Activated CD4-positive, alpha-beta T cell treated with anti-CD3 and anti-CD28 coated beads, Interleukin-2, Interleukin-6, amounts not matched to agents 100 ng/mL and 50 ng/mL, durations not matched to agents 16 hours and 8 hours (primary cell): Measurements from ENCODE around the gene CHKB.
A peak's percentile ranks its signal among the peaks of the same experiment; 100 is the strongest.
"Not testable (repeated sequence)": the region's sequence is repeated elsewhere in the genome, so short reads cannot be mapped to it uniquely, and the experiment has no call there.

Source experiments
- DNase-seq: peaks from one replicate; pipeline ENCODE4 v3.0.0-alpha.2; 2020

Gene CHKB

DNA sequence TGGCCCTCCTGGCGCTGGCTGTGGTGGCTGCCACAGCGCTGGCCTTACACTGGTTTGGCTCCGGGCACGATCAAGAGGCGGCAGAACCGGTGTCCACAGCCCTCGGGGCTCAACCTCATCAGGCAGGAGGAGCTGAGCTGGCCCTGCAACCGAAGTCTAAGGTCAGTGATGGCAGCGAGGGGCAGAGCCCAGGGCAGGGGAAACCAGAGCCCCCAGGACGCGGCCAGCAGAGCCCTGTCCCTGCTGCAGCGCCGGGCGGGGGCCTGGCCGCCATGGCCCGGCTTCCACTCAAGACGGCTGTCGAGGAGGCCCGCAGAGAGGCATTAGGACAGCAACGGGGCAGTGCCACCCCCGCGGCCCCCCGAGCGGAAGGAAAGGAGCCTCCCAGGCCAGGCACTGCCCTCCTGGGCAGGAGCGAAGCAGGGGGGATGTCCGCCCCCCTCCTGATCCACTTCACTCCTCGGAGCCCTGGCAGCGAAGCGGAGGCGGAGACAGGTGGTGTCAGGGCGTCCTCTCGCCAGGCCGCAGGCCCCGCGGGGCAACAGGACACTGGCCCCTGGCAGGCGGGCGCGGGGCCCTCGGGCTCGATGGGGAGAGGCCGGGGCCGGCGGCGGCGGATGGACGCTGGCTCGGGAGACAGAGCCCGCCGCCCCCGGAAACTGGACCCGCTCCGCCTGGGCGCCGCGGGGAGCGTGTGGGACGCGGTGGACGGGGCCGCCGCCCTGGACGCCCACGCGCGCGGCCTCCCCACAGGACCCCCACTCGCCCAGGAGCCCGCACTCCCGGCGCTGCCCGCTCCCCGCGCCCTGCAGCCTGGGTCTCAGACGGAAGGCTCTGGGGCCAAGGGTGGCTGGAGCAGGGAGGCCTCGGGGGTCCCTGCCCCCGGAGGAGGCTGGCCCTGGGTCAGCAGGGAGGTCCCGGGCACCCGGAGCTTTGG is 36.1 kb downstream of the CHKB start:
- DNase-seq: no peak

DNA sequence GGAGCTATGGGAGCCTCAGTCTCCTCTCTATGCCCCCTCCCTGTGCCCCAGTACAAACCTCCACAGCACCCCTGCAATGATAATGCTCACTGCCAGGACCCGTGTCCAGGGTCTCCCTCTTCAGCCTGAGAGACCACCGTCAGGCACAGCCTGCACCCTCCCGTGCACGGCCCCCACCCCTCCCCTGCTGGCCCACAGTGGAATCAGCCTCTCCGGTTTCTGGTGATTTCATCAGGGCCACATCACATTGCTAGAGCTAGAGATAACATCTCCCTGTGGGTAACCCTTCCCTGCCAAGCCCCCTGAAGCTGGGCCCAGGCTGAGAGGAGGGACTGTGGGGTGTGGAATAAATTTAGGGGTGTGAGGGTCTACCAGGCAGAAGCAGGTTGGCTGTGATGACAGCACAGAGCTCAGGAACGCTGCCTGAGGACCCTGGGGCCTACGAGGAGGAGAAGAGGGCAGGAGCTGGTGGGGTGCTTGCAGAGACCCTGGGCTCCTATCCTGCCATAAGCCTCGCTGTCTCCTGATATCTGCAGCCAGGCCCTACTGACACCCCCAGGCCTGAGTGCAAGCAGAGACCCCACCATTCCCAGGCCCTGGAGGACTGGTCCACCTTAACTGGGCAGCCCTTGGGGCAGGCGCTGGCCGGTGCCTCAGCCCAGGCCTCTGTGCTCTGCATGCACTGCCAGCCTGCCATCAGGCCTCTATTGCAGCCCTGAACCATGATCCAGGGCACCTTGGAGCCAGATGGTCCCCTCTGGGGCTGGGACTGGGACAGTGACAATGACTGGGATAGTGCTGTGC is 36.9 kb downstream of the CHKB start, which contains the start of gene KLHDC7B:
Gene KLHDC7B, plus strand, starts transcription at position 378 of the 804 bp plus-strand sequence. Its CDS starts 345 bp downstream, at position 723.
- DNase-seq: peak; percentile 65

DNA sequence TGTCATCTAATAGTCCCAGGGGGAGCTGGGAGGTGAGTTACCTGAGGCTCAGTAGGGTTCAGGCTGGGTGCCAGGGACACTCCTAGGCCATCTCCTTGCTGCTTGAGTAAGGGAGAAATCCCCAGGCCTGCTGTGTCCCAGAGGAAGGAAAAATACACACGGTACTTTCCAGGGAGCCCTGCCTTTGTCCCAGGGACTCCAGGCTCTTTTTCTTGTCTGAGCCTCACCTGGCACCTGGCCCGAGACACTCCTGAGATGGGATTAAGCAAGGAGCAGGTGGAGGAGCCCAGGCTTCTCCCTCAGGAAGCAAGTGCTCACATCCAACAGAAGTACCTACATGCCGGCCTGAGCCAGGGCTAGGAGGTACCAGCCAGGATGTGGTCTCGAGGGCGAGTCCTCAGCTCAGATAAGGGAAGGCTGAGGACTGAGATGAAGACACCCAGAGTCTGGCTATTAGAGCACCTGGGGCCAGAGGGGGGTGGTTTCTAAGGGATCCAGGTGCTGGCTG is 37.8 kb downstream of the CHKB start:
- peak; percentile 67 for DNase-seq

DNA sequence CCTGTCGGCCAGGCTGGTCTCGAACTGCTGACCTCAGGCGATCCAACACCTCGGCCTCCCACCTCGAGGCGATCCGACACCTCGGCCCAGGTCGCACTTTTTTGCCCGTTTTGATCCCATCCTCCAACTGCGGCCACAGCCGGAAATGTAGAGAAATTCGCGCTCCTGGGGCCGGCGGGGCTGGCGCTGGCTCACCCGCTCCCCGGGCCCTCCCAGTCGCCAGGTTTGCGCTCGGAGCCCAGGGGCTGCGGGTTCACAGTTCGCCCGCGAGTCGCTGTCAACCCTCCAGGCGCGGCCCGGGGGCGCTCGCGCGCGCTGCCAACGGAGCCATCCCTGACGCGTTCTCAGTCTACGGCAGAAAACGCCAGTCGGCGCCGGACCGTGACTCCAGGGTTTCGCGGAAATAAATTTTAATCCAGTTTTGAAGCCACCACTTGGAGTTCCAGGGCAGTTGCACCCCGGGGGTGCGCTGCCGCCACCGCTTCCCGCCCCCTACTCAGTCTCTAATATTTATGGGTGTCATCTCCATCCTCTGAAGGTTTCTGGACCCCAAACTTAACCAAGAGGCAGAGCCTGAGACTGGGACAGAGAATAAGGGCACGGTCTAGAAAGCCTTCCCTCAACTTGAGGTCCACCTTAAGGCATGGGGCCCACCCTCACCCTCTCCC is 38.4 kb downstream of the CHKB start:
- peak; percentile 93 for DNase-seq

DNA sequence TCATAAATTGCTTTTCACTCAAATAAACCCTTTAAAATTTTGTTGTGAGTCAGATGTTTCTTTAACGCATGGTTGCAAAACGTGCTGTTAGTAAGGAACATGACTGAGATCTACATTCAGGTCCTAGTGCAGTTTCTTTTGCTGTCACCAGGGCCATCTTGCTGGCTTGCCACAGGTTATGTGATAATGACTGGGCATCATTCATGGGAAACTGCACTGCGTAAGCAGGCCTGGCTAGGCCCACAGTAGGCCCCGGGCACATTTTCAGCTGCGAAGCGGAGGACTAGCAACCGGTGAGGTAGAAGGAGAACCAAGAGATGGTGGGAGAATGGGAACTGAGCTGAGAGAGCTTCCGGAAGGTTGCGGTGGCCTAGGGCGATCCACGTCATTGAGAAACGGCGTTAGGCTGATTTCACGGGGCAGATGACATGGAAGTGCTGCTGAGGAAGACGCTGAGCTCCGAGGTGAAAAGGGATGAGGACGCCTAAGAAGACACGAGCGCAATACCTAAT is 40.2 kb downstream of the CHKB start:
- DNase-seq: peak; percentile 85

DNA sequence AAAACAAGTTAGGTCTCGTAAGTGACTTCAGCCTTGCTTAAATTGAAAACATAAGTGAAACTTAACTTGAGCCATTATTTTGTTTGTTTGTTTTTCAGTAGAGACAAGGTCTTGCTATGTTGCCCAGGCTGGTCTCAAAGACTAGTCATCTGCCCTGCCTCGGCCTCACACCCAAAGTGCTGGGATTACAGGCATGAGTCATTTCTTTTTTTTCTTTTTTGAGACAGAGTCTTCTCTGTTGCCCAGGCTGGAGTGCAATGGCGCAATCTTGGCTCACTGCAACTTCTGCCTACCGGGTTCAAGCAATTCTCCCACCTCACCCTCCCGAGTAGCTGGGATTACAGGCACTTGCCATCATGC is 41.0 kb downstream of the CHKB start:
- DNase-seq: peak; percentile 91

DNA sequence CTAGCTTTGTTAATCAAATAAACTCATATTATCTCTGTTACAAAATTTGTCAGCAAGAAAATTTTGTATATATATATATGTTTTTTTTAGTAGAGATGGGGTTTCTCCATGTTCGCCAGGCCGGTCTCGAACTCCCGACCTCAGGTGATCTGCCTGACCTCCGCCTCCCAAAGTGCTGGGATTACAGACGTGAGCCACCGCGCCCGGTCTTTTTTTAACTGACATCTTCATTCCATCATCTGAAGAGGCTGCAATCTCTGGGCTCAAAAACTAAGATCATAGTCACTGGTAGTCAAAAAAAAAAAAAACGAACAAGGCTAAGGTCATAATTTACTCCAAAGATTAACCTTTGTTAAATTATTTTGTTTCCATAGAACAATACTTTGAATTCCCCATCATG is 42.3 kb downstream of the CHKB start:
- DNase-seq: no peak

DNA sequence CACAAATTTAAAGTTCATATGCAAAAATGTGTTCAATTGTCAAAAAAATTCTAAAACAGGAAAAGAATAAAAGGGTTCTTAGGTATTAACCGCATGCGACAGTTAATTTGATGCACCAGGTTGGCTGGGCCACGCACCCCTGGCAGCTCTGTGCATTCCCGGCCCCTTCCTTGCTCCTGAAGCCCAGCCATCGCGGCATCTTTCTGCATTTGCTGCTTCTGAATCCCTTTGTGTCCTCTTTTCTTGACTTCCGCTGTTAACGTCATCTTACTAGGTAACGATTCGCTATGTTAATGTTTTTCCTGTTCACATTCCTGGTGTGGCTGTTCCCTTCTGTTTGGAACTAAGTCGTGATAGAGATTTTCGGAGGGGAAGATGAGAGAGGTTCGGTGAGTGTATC is 44.9 kb downstream of the CHKB start:
- no peak for DNase-seq

DNA sequence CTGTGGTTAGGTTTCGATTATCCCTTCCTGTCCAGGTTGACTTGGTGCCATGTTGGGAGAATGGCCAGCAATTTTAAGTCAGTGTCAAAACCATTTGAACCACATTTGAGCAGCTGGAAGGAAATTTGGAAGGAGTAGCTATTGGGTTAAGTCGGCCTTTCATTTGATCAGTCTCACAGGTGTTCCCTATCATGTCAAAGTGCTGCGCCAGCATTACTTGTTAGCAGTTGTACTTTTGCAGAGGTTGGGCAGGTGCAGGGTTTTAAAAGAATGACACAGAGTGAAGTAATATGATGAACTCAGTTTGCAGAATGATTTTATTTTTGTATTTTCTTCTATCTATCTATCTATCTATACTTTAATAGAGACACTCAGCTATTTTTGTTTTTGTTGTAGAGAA is 46.4 kb downstream of the CHKB start:
- DNase-seq: no peak

DNA sequence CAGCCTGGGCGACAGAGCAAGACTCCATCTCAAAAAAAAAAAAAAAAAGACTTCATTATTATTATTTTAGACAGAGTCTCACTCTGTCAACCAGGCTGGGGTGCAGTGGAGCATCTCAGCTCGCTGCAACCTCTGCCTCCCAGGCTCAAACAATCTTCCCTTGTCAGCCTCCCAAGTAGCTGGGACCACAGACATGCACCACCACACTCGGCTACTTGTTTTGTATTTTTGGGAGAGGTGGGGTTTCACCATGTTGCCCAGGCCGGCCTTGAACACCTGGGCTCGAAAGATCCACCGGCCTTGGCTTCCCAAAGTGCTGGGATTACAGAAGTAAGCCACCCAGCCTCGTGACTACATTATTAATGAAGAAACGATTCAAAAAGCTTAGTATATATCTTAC is 47.5 kb downstream of the CHKB start:
- DNase-seq: no peak

DNA sequence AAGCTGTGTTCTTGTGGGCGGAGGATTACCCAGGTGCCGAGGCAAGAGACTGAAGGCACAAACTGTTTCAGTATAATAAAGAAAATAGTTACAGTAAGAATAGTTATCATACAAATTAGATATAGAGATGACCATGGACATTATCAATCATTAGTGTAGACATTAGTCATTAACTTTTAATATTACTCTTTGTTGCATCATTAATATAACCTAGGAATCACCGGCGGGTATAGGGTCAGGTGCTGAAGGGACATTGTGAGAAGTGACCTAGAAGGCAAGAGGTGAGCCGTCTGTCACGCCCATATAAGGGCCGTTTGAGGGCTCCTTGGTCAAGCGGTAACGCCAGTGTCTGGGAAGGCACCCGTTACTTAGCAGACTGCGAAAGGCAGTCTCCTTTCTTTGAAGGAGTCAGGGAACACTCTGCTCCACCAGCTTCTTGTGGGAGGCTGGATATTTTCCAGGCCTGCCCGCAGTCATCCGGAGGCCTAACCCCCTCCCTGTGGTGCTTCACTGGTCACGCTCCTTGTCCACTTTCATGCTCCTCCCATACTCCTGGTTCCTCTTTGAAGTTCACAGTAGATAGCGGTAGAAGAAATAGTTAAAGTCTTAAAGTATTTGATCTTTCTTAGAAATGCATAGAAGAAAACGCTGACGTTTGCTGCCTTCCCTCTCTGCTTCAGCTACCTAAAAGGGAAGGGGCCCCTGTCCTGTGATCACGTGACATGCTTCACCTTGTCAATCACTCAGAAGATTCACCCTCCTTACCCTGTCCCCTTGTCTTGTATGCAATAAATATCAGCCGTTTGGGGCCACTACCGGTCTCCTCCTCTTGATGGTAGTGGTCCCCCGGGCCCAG is 48.6 kb downstream of the CHKB start:
- not testable (repeated sequence) for DNase-seq

DNA sequence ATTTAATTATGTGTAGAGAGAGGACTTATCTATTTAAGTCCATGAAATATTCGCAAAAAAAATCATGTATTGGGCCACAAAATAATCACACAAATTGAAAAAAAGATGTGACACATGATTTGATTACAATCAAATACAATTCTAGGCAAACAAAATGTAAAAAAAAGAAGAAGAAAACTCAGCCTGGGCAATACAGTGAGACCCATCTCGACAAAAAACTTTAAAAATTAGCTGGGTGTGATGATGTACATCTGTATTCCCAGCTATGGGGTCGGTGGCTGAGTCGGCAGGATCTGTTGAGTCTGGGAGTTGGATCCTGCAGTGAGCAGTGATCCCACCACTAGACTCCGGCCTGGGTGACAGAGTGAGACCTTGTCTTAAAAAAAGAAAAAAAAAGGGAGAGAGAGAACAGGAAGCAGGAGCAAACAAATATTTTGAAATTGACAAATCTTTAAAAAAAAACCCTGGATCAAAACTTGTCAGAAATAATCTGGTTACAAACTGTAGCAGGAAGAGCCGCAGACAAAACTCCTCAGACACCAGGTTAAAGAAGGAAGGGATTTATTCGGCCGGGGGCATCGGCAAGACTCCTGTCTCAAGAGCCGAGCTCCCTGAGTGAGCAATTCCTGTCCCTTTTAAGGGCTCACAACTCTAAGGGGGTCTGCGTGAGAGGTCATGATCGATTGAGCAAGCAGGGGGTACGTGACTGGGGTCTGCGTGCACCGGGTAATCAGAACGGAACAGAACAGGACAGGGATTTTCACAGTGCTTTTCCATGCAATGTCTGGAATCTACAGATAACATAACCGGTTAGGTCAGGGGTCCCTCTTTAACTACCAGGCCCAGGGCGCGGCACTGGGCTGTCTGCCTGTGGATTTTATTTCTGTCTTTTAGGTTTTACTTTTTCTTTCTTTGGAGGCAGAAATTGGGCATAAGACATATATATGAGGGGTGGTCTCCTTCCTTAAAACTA is 49.5 kb downstream of the CHKB start:
- DNase-seq: no peak

DNA sequence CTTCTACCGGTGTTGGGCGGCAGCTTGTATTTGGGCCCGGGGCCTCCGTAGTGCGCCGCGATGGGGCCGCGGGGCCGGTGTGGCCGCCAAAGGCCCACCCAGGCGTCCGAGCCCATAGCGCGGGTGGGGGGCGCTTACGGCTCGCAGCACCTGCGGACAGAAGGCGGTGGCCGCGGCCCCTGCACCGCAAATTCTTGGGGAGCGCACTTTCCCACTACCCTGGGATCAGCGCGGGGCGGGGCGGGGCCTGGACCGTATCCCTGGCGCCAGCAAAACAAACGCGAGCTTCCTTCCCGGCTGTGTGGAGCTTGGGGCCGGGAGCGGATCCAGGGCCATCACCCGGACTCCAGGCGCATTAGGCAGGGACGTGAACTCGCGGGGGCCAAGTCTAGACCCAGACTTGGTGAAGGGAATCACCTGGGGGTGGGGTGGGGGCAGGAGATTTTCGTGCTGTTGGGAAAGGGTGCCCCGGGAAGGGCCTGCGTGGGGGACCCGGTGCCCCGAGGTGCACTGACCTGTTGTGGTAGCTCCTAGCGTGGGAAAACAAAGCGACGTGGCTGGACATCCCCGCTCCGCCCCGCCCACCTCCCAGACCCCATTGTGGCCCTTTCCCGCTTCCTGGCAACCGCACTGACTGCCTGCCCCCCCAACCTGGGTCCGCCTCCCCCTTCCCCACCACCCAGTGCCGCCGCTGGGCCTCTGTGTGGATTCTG is 50.5 kb downstream of the CHKB start:
- DNase-seq: peak; percentile 36

DNA sequence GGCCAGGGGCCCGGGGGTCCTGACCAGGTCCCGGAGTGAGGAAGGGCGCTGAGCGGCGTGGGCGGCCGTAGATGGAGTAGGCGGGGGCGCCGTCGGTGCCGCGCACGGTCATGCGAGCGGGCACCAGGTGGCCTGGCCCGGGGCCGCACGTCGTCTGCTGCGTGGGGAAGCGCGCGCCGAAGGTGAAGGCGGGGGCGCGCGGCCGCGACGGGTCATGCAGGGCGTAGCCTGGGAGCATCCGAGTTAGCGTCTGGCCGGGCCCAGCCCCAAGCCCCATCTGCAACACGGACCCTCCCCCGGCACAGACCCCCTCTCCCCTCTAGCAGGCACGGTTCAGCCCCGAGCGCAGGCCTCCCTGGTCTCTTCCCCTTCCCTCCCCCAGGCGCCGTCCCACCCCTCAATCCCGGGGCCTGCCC is 51.1 kb downstream of the CHKB start:
- peak; percentile 84 for DNase-seq

DNA sequence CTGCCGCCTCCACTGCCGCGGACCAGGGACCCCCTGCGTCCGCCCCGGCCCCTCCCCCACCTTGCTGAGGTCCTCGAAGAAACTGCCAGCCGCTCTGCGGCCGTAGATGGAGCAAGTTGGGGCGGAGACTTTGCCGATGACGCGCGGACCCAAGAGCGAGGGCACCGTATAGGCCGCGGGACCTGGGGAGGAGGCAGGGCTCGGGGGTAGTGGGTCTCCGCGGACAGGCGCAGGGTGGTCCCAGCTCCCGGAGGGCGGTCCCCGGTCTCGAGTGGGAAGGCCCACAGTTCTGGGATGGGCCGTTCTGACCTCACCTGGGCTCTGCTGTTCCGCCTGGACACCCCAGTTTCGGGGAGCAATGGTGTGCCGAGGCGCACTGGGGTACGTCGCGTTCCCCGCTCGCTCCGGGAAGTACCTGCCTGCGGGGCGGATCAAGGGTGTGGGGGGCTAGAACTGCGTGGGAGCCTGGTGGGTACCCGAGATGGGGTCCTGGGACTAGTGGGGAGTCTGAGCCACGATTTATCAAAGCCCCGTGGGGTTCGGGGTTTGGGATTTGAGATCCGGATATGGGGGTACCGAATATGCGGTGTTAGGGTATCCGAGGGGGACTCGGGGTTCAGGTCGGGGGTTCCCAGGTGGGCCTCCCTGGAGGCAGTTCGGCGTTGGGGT is 51.6 kb downstream of the CHKB start:
- DNase-seq: peak; percentile 94

DNA sequence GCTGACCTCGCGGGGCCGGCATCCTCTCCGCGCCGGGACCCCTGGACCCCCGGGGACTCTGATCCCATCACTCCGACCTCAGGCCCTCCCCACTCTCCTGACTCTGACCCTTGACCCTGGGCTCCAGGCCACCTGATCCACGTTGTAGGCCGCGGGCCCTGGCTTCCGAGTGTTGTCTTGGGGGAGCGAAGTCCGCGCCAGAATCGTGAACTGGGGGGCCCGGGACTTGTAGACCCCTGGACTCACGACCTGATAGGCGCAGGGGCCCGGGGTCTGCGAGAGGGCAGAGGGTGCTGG is 52.1 kb downstream of the CHKB start:
- DNase-seq: no peak

DNA sequence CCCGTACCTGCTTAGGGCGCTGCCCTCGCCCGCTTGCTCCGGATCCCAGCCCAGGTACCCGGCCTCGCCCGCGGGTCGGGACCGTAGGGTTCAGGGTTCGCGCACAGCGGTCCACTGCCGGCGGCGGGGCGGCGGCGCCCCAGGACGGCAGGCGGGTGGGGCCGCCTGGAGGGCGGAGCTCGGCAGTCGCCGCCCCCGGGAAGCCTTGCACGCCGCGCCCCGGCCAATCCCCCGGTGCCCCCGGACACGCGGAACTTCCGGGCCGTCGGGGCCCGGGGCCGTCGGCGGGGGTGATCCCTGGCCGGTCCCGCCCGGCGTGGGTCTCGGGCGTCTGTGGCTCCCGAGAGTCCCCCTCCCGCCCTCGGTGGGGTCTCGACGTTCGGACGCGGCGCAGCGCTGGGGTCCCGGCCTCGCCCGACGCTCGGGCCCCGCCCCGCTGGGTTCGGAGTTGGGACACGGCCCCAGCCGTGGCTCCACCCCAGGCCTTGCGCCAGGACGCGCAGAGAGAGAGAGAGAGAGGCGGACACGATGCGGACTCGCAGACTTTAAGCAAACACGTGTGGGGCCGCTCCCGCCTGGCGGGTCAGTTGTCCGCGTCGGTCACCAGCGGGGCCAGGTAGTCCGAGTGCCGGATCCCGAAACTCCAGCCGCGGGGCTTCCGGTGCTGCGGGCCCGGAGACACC is 52.6 kb downstream of the CHKB start, which contains the start of gene TYMP:
Gene TYMP, minus strand, starts transcription at position 116 of the 683 bp plus-strand sequence. CDS start 303 bp downstream, outside the sequence.
- DNase-seq: peak; percentile 86

DNA sequence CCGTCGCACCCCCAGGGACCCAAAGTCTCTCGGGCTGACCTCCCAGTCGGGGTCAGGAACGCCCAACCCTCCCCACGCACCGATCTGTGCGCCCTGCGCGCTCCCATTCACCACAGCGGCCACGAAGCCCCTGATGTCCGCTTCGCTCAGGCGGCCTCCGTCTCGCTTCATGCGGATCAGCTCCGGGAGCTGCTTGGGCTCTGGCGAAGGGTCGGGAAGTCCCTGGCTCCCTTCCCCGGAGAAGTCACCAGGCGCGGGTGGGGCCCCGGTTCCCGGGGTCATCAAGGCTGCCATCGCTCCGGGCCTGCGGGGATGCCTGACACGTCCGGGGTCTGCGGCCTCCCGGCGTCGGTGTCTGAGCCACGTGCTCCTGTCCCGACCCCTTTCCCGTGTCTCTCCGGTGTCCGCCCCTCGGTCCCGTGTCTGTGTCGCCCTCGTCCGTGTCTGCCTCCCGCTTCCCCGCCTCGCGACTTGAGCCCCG is 53.2 kb downstream of the CHKB start:
- DNase-seq: no peak
